Duodenal mucosa (tissue), 2 donors: ENCODE results near the gene RPS8.
"Not testable (repeated sequence)": the region's sequence is repeated elsewhere in the genome, so short reads cannot be mapped to it uniquely, and the experiment has no call there.

Experiments
- H3K27ac ChIP-seq: one replicate; pipeline ENCODE4 v1.7.0; 2013; ENCODE audit warnings: low read depth, low read length
- H3K27me3 ChIP-seq, 2 donors: one replicate each; pipeline ENCODE4 v1.7.0; 2013; ENCODE audit warnings: low read length in 2 of 2, control low read depth in 1 of 2; ENCODE audit not compliant: insufficient read depth in 2 of 2, control insufficient read depth in 1 of 2
- H3K36me3 ChIP-seq, 2 donors: one replicate each; pipeline ENCODE4 v1.7.0; 2013; ENCODE audit warnings: low read length in 2 of 2, control low read depth in 1 of 2; ENCODE audit not compliant: insufficient read depth in 2 of 2, control insufficient read depth in 1 of 2
- H3K4me1 ChIP-seq, 2 donors: one replicate each; pipeline ENCODE4 v1.7.0; 2013; ENCODE audit warnings: low read length in 2 of 2, control low read depth in 1 of 2; ENCODE audit not compliant: insufficient read depth in 2 of 2, control insufficient read depth in 1 of 2
- H3K4me3 ChIP-seq, 2 donors: one replicate each; pipeline ENCODE4 v1.7.0; 2013; ENCODE audit warnings: low read length in 2 of 2, low read depth in 1 of 2
- H3K9ac ChIP-seq, 2 donors: one replicate each; pipeline ENCODE4 v1.7.0; 2013; ENCODE audit warnings: low read length in 2 of 2, low read depth in 1 of 2
- H3K9me3 ChIP-seq, 2 donors: one replicate each; pipeline ENCODE4 v1.7.0; 2013; ENCODE audit warnings: low read length in 2 of 2, control low read depth in 1 of 2; ENCODE audit not compliant: control insufficient read depth in 1 of 2

Gene RPS8

GRCh38 chr1:44747878-44748277 is 27.5 kb upstream of the RPS8 start:
- Histone ChIP-seq H3K27me3 (no peaks in the 10 kb centered on the region), H3K4me1 (no peaks in the 10 kb centered on the region), H3K9ac (no peak overlapping the region), H3K4me3 (no peak overlapping the region), H3K27ac (no peak overlapping the region), H3K9me3 (no peaks in the 10 kb centered on the region), H3K36me3 (peaks cover 4 to 14% of the 10 kb centered on the region in 2 donors)

GRCh38 chr1:44757420-44757819 is 17.9 kb upstream of the RPS8 start:
- no peaks in the 10 kb centered on the region for H3K27me3 ChIP-seq
- no peak overlapping the region for H3K9ac ChIP-seq
- H3K4me1 ChIP-seq: peaks cover 0 to 7% of the 10 kb centered on the region in 2 donors
- no peak overlapping the region for H3K27ac ChIP-seq
- H3K9me3 ChIP-seq: no peaks in the 10 kb centered on the region
- peaks cover 3 to 68% of the 10 kb centered on the region in 2 donors for H3K36me3 ChIP-seq
- no peak overlapping the region for H3K4me3 ChIP-seq

GRCh38 chr1:44759077-44759476 is 16.3 kb upstream of the RPS8 start:
- Histone ChIP-seq H3K36me3 (peaks cover 3 to 72% of the 10 kb centered on the region in 2 donors), H3K4me1 (peaks cover 0 to 7% of the 10 kb centered on the region in 2 donors), H3K27me3 (no peaks in the 10 kb centered on the region)

GRCh38 chr1:44760876-44761275 is 14.5 kb upstream of the RPS8 start:
- peaks cover 0 to 7% of the 10 kb centered on the region in 2 donors for H3K4me1 ChIP-seq

More at GRCh38 chr1:44759077-44759476, 16.3 kb upstream of the RPS8 start:
- Histone ChIP-seq H3K9ac (no peak overlapping the region), H3K4me3 (no peak overlapping the region), H3K9me3 (no peaks in the 10 kb centered on the region), H3K27ac (no peak overlapping the region)

GRCh38 chr1:44766421-44766820 is 8.9 kb upstream of the RPS8 start:
- H3K27ac ChIP-seq, H3K4me3 ChIP-seq, H3K9ac ChIP-seq, H3K9me3 ChIP-seq, H3K4me1 ChIP-seq, H3K27me3 ChIP-seq: not testable (repeated sequence)
- H3K36me3 ChIP-seq: peaks cover 0 to 28% of the 10 kb centered on the region in 2 donors

More at GRCh38 chr1:44760876-44761275, 14.5 kb upstream of the RPS8 start:
- Histone ChIP-seq H3K9me3 (no peaks in the 10 kb centered on the region), H3K27ac (no peak overlapping the region), H3K9ac (no peak overlapping the region), H3K4me3 (no peak overlapping the region), H3K36me3 (peaks cover 3 to 62% of the 10 kb centered on the region in 2 donors), H3K27me3 (no peaks in the 10 kb centered on the region)

GRCh38 chr1:44775930-44776729 is 790 bp downstream of the RPS8 start:
- no peaks in the 10 kb centered on the region for H3K27me3 ChIP-seq
- peaks cover 11 to 44% of the 10 kb centered on the region in 2 donors for H3K36me3 ChIP-seq
- peaks cover 21% of the 10 kb centered on the region in 2 donors for H3K4me1 ChIP-seq
- no peaks in the 10 kb centered on the region for H3K9me3 ChIP-seq
- peak overlapping the region; percentile 68 for H3K27ac ChIP-seq
- peak overlapping the region; percentile 90 to 98 for H3K4me3 ChIP-seq
- H3K9ac ChIP-seq: peak overlapping the region; percentile 83 to 99

- H3K4me1 ChIP-seq: peaks cover 21% of the 10 kb centered on the region in 2 donors
- peak overlapping the region; percentile 90 to 98 for H3K4me3 ChIP-seq
- H3K27ac ChIP-seq: peak overlapping the region; percentile 68
- no peaks in the 10 kb centered on the region for H3K27me3 ChIP-seq
- H3K9ac ChIP-seq: peak overlapping the region; percentile 83 to 99
- H3K36me3 ChIP-seq: peaks cover 15 to 49% of the 10 kb centered on the region in 2 donors
- H3K9me3 ChIP-seq: no peaks in the 10 kb centered on the region
These were observed 1.4 kb downstream of the RPS8 start for GRCh38 chr1:44776730-44777068.

- no peaks in the 10 kb centered on the region for H3K9me3 ChIP-seq
- peaks cover 15 to 49% of the 10 kb centered on the region in 2 donors for H3K36me3 ChIP-seq
- H3K27ac ChIP-seq: no peak overlapping the region
- peaks cover 21% of the 10 kb centered on the region in 2 donors for H3K4me1 ChIP-seq
- peak overlapping the region; percentile 3 to 99 for H3K9ac ChIP-seq
- H3K4me3 ChIP-seq: peak overlapping the region; percentile 31 to 98
- H3K27me3 ChIP-seq: no peaks in the 10 kb centered on the region
These were observed 2.2 kb downstream of the RPS8 start for GRCh38 chr1:44777547-44777946.

GRCh38 chr1:44777969-44778635 is 2.8 kb downstream of the RPS8 start:
- no peak overlapping the region for H3K27ac ChIP-seq
- no peaks in the 10 kb centered on the region for H3K9me3 ChIP-seq
- H3K9ac ChIP-seq: peak overlapping the region in 1 of 2 donors; percentile 3
- peaks cover 21% of the 10 kb centered on the region in 2 donors for H3K4me1 ChIP-seq
- H3K27me3 ChIP-seq: no peaks in the 10 kb centered on the region
- H3K4me3 ChIP-seq: no peak overlapping the region
- H3K36me3 ChIP-seq: peaks cover 15 to 49% of the 10 kb centered on the region in 2 donors
